ENCODE results near the gene CHCHD3.

CHCHD3 gene

GRCh38 chr7:132759482-132760243 lies 322.2 kb downstream of the CHCHD3 start:
- no peak for TF ChIP-seq CTCF (IDR thresholded peaks at IDR 0.05; ENCODE audit: control insufficient read depth, extremely low read depth, insufficient read depth)
- H3K4me3 ChIP-seq (ENCODE audit: low read depth, low read length): no peak overlapping the region

GRCh38 chr7:132758986-132759385 lies 322.9 kb downstream of the CHCHD3 start:
- no peak for TF ChIP-seq CTCF (IDR thresholded peaks at IDR 0.05; ENCODE audit: control insufficient read depth, extremely low read depth, insufficient read depth)
- H3K4me3 ChIP-seq (ENCODE audit: low read depth, low read length): no peak overlapping the region
- no peak for DNase-seq (ENCODE audit: low read depth)

More at GRCh38 chr7:132759482-132760243, 322.2 kb downstream of the CHCHD3 start:
- DNase-seq (ENCODE audit: low read depth): no peak

GRCh38 chr7:132757783-132758182 lies 324.1 kb downstream of the CHCHD3 start:
- TF ChIP-seq CTCF (IDR thresholded peaks at IDR 0.05; ENCODE audit: control insufficient read depth, extremely low read depth, insufficient read depth): no peak
- no peak overlapping the region for H3K4me3 ChIP-seq (ENCODE audit: low read depth, low read length)
- DNase-seq (ENCODE audit: low read depth): no peak

GRCh38 chr7:132756484-132756990 lies 325.4 kb downstream of the CHCHD3 start:
- no peak for DNase-seq (ENCODE audit: low read depth)
- no peak overlapping the region for H3K4me3 ChIP-seq (ENCODE audit: low read depth, low read length)
- no peak for TF ChIP-seq CTCF (IDR thresholded peaks at IDR 0.05; ENCODE audit: control insufficient read depth, extremely low read depth, insufficient read depth)

- 0 out of 2 replicates have a peak, but pooled peaks have one; percentile 10 for TF ChIP-seq CTCF (IDR thresholded peaks at IDR 0.05; ENCODE audit: control insufficient read depth, extremely low read depth, insufficient read depth)
- DNase-seq (ENCODE audit: low read depth): no peak
Observed at GRCh38 chr7:132755538-132756483, 326.1 kb downstream of the CHCHD3 start.

GRCh38 chr7:132752431-132752830 lies 329.5 kb downstream of the CHCHD3 start:
- no peak for TF ChIP-seq CTCF (IDR thresholded peaks at IDR 0.05; ENCODE audit: control insufficient read depth, extremely low read depth, insufficient read depth)
- no peak for DNase-seq (ENCODE audit: low read depth)
- no peak overlapping the region for H3K4me3 ChIP-seq (ENCODE audit: low read depth, low read length)

More at GRCh38 chr7:132755538-132756483, 326.1 kb downstream of the CHCHD3 start:
- H3K4me3 ChIP-seq (ENCODE audit: low read depth, low read length): no peak overlapping the region

Data from LNCaP clone FGC (cell line).